Measurements from ENCODE around the gene FABP1. TPM values are rescaled to one million over a fixed set of nuclear protein-coding genes. Genes with fewer than 3 reads are reported as not detected.

FABP1 gene
- 1 to 10 TPM in 1 of 2 donors, under 1 TPM in 1; 0.12 to 1.8 TPM for polyA plus RNA-seq

DNA sequence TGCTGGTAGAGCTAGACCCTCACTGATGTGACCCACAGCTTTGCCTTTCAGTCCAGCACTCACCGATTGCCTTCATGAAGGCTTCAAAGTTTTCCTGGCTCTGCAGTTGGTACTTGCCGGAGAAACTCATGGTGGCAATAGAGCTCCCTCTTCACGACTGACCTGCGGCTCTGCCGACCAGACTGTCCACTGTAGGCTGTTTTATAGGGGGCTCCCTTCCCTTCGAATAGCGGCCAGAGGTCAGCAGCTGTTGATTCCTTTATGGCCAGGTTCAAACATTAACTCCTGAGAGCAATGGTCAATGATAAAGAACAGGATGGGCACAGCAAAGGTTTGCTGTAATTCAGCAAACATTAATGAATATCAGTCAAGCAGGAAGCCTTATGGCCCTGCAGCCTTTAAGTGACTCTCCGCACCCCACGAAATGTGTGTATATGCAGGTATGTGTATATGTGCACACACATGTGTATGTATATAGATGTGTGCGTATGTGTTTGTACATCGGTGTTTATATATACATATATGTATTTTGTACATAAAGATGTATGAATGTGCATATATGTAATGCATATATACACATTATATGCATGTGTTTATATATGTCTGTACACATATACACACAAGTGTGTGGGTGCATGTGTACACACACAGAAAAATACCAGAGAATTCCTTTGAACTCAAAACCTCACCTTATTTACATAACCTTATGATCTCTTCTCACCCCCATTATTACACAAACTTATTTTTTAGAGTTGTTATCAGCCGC lies at the start of gene FABP1:
Gene FABP1 (minus strand): TSS at position 175 of the 766 bp plus-strand sequence. CDS start 45 bp downstream, at position 130.
- WGBS, 2 donors, result 71 to 76% methylated on average over 12 of the region's 12 CpGs
- Histone ChIP-seq H3K27me3 (ENCODE audit: control insufficient read depth in 1 of 2, insufficient read depth in 2 of 2, low read length in 2 of 2) (no peaks in the 10 kb centered on the region), H3K4me1 (ENCODE audit: control insufficient read depth in 2 of 2, insufficient read depth in 2 of 2, low read length in 1 of 2) (peaks cover 0 to 2% of the 10 kb centered on the region in 2 donors), H3K4me3 (ENCODE audit: low read depth in 1 of 2, low read length in 2 of 2) (no peak within 1 kb of the TSS), H3K36me3 (ENCODE audit: control insufficient read depth in 2 of 2, insufficient read depth in 2 of 2, low read length in 1 of 2) (no peaks in the 10 kb centered on the region), H3K27ac (ENCODE audit: low read depth in 2 of 2, low read length in 1 of 2) (no peak within 1 kb of the TSS), H3K9me3 (ENCODE audit: control insufficient read depth in 2 of 2, insufficient read depth in 1 of 2, low read depth in 1 of 2, low read length in 1 of 2) (no peaks in the 10 kb centered on the region)

DNA sequence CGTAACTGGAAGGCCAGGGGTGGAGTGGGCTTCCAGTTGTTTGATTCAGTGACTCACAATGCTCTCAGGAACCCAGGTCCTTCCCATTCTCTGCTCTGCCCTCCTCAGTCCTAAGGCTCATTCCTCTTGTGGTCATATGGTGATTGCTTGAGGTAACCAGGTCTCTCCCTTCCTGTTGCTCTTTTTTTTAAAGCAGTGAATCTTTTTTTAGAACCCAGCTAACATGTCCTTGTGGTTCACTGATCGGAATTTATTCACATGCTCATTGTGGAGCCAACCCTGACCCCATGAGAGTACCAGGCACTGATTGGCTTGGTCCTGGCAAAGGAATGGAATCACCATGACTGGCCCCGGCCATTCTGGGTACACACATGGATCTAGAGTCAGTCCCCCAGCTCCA lies 49.7 kb upstream of the FABP1 start:
- Histone ChIP-seq H3K4me3 (ENCODE audit: low read depth in 1 of 2, low read length in 2 of 2) (no peak overlapping the region), H3K9me3 (ENCODE audit: control insufficient read depth in 2 of 2, insufficient read depth in 1 of 2, low read depth in 1 of 2, low read length in 1 of 2) (no peaks in the 10 kb centered on the region), H3K36me3 (ENCODE audit: control insufficient read depth in 2 of 2, insufficient read depth in 2 of 2, low read length in 1 of 2) (peaks cover 0 to 2% of the 10 kb centered on the region in 2 donors), H3K27ac (ENCODE audit: low read depth in 2 of 2, low read length in 1 of 2) (no peak overlapping the region), H3K27me3 (ENCODE audit: control insufficient read depth in 1 of 2, insufficient read depth in 2 of 2, low read length in 2 of 2) (no peaks in the 10 kb centered on the region), H3K4me1 (ENCODE audit: control insufficient read depth in 2 of 2, insufficient read depth in 2 of 2, low read length in 1 of 2) (peaks cover 0 to 2% of the 10 kb centered on the region in 2 donors)
- 76 to 81% methylated on average over 3 of the region's 3 CpGs for WGBS, 2 donors

DNA sequence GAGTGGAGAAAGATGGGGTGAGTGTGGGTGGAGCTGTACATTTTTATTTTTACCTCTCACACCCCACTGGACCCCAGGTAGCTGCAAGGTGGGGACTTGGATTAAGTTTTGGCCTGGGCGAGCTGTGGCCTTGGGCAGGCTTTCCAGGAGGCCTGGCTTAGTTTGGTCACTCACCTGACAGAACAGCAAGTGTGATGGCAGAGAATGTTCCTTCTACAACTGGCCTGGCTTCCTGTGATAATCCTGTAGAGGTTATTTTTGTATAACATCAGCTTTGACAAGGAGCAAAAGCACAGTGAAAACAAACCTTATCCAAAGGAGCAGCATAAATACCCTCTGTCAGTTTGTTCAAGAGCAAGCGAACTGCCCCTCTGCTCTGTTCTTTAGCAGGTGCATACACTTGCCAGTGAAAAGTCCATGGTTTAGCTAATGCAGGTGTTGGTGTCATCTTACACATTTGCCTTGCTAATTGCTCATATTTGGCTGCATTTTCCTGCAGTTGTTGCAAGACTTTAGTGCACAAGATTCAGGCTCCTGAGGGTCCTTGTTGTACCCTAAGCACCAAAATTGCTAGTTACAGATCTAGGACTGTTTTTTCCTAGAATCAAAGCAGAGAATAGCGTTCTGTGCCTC lies 48.6 kb upstream of the FABP1 start:
- no peaks in the 10 kb centered on the region for H3K9me3 ChIP-seq (ENCODE audit: control insufficient read depth in 2 of 2, insufficient read depth in 1 of 2, low read depth in 1 of 2, low read length in 1 of 2)
- peaks cover 0 to 2% of the 10 kb centered on the region in 2 donors for H3K36me3 ChIP-seq (ENCODE audit: control insufficient read depth in 2 of 2, insufficient read depth in 2 of 2, low read length in 1 of 2)
- no peaks in the 10 kb centered on the region for H3K27me3 ChIP-seq (ENCODE audit: control insufficient read depth in 1 of 2, insufficient read depth in 2 of 2, low read length in 2 of 2)
- H3K4me1 ChIP-seq (ENCODE audit: control insufficient read depth in 2 of 2, insufficient read depth in 2 of 2, low read length in 1 of 2), result peaks cover 0 to 2% of the 10 kb centered on the region in 2 donors
- no peak overlapping the region for H3K4me3 ChIP-seq (ENCODE audit: low read depth in 1 of 2, low read length in 2 of 2)
- no peak overlapping the region for H3K27ac ChIP-seq (ENCODE audit: low read depth in 2 of 2, low read length in 1 of 2)
- WGBS, 2 donors, result 76 to 79% methylated on average over 3 of the region's 3 CpGs

DNA sequence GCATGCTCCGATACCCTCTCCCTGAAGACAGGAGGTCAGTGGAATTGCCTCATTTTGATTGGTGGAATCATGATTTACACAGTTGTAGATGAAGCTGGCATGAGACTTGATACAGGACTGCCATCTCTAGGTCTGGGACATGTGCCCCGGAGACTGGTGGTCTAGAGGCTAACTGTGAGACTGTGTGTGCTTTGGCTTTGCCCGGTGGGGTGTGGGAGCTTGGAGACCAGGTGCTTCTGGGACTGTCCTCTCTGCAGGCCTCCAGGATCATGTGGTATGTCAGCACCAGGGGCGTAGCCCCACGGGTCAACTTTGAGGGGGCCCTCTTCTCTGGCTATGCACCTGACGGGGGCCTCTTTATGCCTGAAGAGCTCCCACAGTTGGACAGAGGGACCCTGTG lies 45.0 kb upstream of the FABP1 start:
- Histone ChIP-seq H3K27ac (ENCODE audit: low read depth in 2 of 2, low read length in 1 of 2) (no peak overlapping the region), H3K36me3 (ENCODE audit: control insufficient read depth in 2 of 2, insufficient read depth in 2 of 2, low read length in 1 of 2) (peaks cover 0 to 2% of the 10 kb centered on the region in 2 donors), H3K27me3 (ENCODE audit: control insufficient read depth in 1 of 2, insufficient read depth in 2 of 2, low read length in 2 of 2) (no peaks in the 10 kb centered on the region), H3K4me1 (ENCODE audit: control insufficient read depth in 2 of 2, insufficient read depth in 2 of 2, low read length in 1 of 2) (peaks cover 0 to 3% of the 10 kb centered on the region in 2 donors), H3K9me3 (ENCODE audit: control insufficient read depth in 2 of 2, insufficient read depth in 1 of 2, low read depth in 1 of 2, low read length in 1 of 2) (no peaks in the 10 kb centered on the region), H3K4me3 (ENCODE audit: low read depth in 1 of 2, low read length in 2 of 2) (no peak overlapping the region)
- 93 to 98% methylated on average over 6 of the region's 6 CpGs for WGBS, 2 donors

DNA sequence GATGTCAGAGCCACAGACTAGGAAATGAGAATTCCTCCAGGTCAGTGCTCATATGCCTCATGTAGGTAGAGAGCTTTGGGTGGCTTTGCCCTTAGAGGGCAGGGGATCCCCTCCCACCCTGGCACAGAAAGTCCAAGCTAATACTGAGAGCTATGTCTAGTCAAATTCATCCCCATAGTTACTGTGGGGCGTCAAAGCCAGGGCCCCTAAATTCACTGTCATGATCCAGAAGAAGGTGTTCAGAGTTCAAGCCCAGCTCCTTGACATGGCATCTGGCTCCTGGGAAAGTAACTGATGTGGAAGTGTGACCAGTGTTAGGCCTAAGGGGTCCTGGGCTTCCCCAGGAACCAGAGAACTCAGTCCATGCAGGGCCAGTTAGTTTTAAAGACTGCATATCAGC lies 44.1 kb upstream of the FABP1 start:
- WGBS, 2 donors, result 94 to 97% methylated on average over 1 of the region's 1 CpG

DNA sequence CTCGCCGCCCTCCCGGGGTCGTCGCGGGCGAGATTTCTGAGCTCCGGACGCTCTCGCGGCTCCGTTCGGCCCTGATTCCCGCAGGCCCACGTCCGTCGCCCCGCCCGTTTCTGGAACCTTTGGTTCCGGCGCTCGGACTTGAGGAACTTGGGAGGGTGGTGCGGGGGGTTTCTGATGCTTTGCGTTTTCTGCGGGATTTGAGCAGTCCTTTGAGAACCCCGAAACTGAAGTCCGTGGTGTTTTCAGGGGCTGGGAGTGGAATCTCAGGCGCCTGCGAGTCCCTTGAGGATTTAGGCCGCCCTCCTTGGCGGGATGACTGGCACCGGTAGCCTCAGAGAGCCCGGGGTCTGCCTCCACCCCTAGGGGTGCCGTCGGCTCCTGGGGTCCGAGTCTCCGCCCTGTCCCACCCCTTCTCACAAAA lies 42.6 kb upstream of the FABP1 start:
- no peaks in the 10 kb centered on the region for H3K9me3 ChIP-seq (ENCODE audit: control insufficient read depth in 2 of 2, insufficient read depth in 1 of 2, low read depth in 1 of 2, low read length in 1 of 2)
- peak overlapping the region; percentile 57 to 64 for H3K4me3 ChIP-seq (ENCODE audit: low read depth in 1 of 2, low read length in 2 of 2)
- H3K4me1 ChIP-seq (ENCODE audit: control insufficient read depth in 2 of 2, insufficient read depth in 2 of 2, low read length in 1 of 2), result peaks cover 0 to 3% of the 10 kb centered on the region in 2 donors
- H3K27ac ChIP-seq (ENCODE audit: low read depth in 2 of 2, low read length in 1 of 2), result peak overlapping the region; percentile 57 to 74
- WGBS, 2 donors, result 6 to 8% methylated on average over 37 of the region's 37 CpGs
- peaks cover 0 to 2% of the 10 kb centered on the region in 2 donors for H3K36me3 ChIP-seq (ENCODE audit: control insufficient read depth in 2 of 2, insufficient read depth in 2 of 2, low read length in 1 of 2)
- H3K27me3 ChIP-seq (ENCODE audit: control insufficient read depth in 1 of 2, insufficient read depth in 2 of 2, low read length in 2 of 2), result no peaks in the 10 kb centered on the region

More for the DNA sequence above, 44.1 kb upstream of the FABP1 start:
- Histone ChIP-seq H3K27ac (ENCODE audit: low read depth in 2 of 2, low read length in 1 of 2) (no peak overlapping the region), H3K9me3 (ENCODE audit: control insufficient read depth in 2 of 2, insufficient read depth in 1 of 2, low read depth in 1 of 2, low read length in 1 of 2) (no peaks in the 10 kb centered on the region), H3K4me1 (ENCODE audit: control insufficient read depth in 2 of 2, insufficient read depth in 2 of 2, low read length in 1 of 2) (peaks cover 0 to 3% of the 10 kb centered on the region in 2 donors), H3K4me3 (ENCODE audit: low read depth in 1 of 2, low read length in 2 of 2) (no peak overlapping the region), H3K36me3 (ENCODE audit: control insufficient read depth in 2 of 2, insufficient read depth in 2 of 2, low read length in 1 of 2) (peaks cover 0 to 2% of the 10 kb centered on the region in 2 donors), H3K27me3 (ENCODE audit: control insufficient read depth in 1 of 2, insufficient read depth in 2 of 2, low read length in 2 of 2) (no peaks in the 10 kb centered on the region)

DNA sequence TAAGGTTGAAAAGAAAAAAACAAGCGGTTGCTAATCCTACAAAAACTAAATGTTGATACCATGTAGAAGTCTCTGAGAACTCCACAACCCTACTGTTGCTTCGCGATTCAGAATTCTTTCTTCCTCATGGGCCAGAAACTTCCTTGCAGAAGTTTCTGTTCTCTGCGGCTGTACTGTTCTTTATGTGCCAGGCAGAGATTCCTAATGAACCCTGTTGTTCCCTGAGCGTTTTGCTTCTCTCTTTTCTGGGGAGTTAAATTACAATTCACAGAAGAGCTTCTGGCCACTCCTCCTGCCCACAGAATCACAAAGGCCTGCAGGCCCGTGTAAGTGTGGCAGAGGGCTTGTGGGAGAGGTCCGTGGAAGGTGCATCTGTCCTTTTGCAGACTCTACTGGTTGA lies 40.5 kb upstream of the FABP1 start:
- no peaks in the 10 kb centered on the region for H3K36me3 ChIP-seq (ENCODE audit: control insufficient read depth in 2 of 2, insufficient read depth in 2 of 2, low read length in 1 of 2)
- no peak overlapping the region for H3K4me3 ChIP-seq (ENCODE audit: low read depth in 1 of 2, low read length in 2 of 2)
- 81 to 83% methylated on average over 7 of the region's 7 CpGs for WGBS, 2 donors
- H3K4me1 ChIP-seq (ENCODE audit: control insufficient read depth in 2 of 2, insufficient read depth in 2 of 2, low read length in 1 of 2), result peaks cover 0 to 3% of the 10 kb centered on the region in 2 donors
- H3K9me3 ChIP-seq (ENCODE audit: control insufficient read depth in 2 of 2, insufficient read depth in 1 of 2, low read depth in 1 of 2, low read length in 1 of 2), result no peaks in the 10 kb centered on the region
- H3K27ac ChIP-seq (ENCODE audit: low read depth in 2 of 2, low read length in 1 of 2), result no peak overlapping the region
- H3K27me3 ChIP-seq (ENCODE audit: control insufficient read depth in 1 of 2, insufficient read depth in 2 of 2, low read length in 2 of 2), result no peaks in the 10 kb centered on the region

DNA sequence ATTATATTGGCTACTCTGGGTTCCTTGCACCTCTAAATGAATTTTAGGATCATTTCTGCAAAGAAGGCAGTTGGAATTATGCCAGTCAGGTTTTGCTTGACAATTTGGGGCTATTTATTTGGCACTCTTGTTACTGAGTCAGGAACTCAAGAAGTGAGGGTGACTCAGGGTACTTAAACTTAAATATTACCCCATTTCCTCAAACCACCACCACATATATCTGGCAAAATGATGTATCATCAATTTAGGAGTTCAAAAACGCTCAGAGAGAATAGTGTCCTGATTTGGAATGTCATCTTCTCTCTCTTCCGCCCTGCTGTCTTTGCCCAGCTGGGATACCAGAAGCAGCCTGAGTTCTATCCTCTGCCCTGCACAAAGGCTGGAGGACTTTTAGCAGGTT lies 39.9 kb upstream of the FABP1 start:
- WGBS, 2 donors, result 90 to 92% methylated on average over 2 of the region's 2 CpGs
- Histone ChIP-seq H3K27ac (ENCODE audit: low read depth in 2 of 2, low read length in 1 of 2) (no peak overlapping the region), H3K4me3 (ENCODE audit: low read depth in 1 of 2, low read length in 2 of 2) (no peak overlapping the region), H3K9me3 (ENCODE audit: control insufficient read depth in 2 of 2, insufficient read depth in 1 of 2, low read depth in 1 of 2, low read length in 1 of 2) (no peaks in the 10 kb centered on the region), H3K4me1 (ENCODE audit: control insufficient read depth in 2 of 2, insufficient read depth in 2 of 2, low read length in 1 of 2) (peaks cover 0 to 3% of the 10 kb centered on the region in 2 donors), H3K27me3 (ENCODE audit: control insufficient read depth in 1 of 2, insufficient read depth in 2 of 2, low read length in 2 of 2) (no peaks in the 10 kb centered on the region), H3K36me3 (ENCODE audit: control insufficient read depth in 2 of 2, insufficient read depth in 2 of 2, low read length in 1 of 2) (no peaks in the 10 kb centered on the region)

DNA sequence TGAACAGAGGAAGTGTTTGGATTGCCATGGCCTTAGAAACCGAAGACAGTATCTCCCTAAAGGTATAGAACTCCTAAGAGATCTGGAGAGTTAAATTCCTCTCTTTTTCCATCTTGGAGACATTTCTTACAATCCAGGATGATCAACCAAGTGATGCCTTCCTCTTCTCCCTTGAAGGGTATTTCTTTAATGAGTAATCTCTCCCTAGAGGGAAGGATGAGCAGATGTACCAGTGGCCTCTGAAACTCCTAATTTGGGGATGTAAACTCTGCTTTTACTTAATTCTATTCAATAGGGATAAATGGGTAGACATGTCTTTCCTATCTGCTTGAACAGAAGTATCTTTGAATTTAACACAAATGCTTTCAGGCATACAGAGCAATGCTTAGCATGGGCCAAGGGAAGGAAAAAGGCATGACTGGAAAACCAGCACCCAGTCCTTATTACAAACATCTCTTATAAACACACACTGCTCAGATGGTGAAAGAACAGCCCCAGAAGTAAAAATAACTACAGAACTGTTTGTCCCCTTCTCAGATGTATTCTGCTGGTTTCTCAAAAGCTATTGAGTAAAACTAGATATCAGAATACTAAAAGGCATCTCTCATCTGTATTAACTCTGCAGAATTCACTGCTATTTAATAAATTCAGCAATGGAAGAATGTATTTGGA lies 37.6 kb upstream of the FABP1 start:
- Histone ChIP-seq H3K4me1 (ENCODE audit: control insufficient read depth in 2 of 2, insufficient read depth in 2 of 2, low read length in 1 of 2) (no peaks in the 10 kb centered on the region), H3K9me3 (ENCODE audit: control insufficient read depth in 2 of 2, insufficient read depth in 1 of 2, low read depth in 1 of 2, low read length in 1 of 2) (no peaks in the 10 kb centered on the region), H3K4me3 (ENCODE audit: low read depth in 1 of 2, low read length in 2 of 2) (no peak overlapping the region), H3K27ac (ENCODE audit: low read depth in 2 of 2, low read length in 1 of 2) (peak overlapping the region; percentile 53 to 55), H3K36me3 (ENCODE audit: control insufficient read depth in 2 of 2, insufficient read depth in 2 of 2, low read length in 1 of 2) (no peaks in the 10 kb centered on the region), H3K27me3 (ENCODE audit: control insufficient read depth in 1 of 2, insufficient read depth in 2 of 2, low read length in 2 of 2) (no peaks in the 10 kb centered on the region)
- WGBS, 2 donors, result 3 to 38% methylated on average over 1 of the region's 1 CpG
